Measurements from ENCODE around the gene HS3ST6. TPM values are rescaled to one million over a fixed set of nuclear protein-coding genes. Genes with fewer than 3 reads are reported as not detected.

The HS3ST6 gene
- total and polyA plus RNA-seq, 2 donors (not counting 3 experiments of a cell fraction or from before 2014, with no cell fraction given), result not detected

DNA sequence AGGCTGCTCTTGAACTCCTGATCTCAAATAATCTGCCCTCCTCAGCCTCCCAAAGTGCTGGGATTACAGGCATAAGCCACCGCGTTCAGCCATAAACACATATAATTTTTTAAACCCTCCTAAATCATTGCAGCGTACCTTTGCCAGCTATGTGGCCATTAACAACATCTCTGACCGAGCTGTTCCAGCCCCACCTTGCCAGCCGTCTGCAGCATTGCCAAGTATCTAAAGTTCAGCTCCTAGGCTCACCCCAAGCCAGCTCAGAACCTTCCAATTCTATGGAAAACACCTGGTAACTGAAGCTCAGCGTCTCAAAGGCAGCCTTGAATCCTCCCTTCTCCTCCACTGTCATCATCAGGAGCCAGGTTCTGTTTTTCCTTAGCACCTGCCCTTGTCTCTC, 41.1 kb downstream of the HS3ST6 start:
- intact Hi-C loops (cut with micrococcal nuclease) (no loop called here), dilution Hi-C loops (cut with MboI; ENCODE audit: extremely low pct_ligation_motif_present, low sequenced_read_pairs) (no loop called here)
- H3K79me2 ChIP-seq (ENCODE audit: control insufficient read depth, insufficient read depth, low read length), result no peaks in the 10 kb centered on the region
- TF ChIP-seq POLR2A (IDR thresholded peaks at IDR 0.05; ENCODE audit: low read depth, low read length) (no peak), POLR2AphosphoS5 (IDR thresholded peaks at IDR 0.05; ENCODE audit: insufficient read depth, low read depth, low read length) (no peak), JUN (IDR thresholded peaks at IDR 0.05; ENCODE audit: borderline replicate concordance, insufficient read depth, insufficient read length, low read depth) (no peak)
- no peaks in the 10 kb centered on the region for H3K4me1 ChIP-seq (ENCODE audit: control insufficient read depth, extremely low read depth, insufficient read depth, low read length)
- no peak overlapping the region for H3K9ac ChIP-seq (replicated peaks; ENCODE audit: extremely low read depth, insufficient read depth, low read length)
- H3K27ac ChIP-seq (ENCODE audit: insufficient read depth, low read depth, low read length), result no peak overlapping the region
- H3K9me1 ChIP-seq (replicated peaks; ENCODE audit: control insufficient read depth, extremely low read depth, insufficient read depth, low read length), result no peaks in the 10 kb centered on the region
- peaks cover 5 to 15% of the 10 kb centered on the region in 2 experiments for H3K27me3 ChIP-seq (ENCODE audit: control insufficient read depth in 2 of 2, insufficient read depth in 2 of 2, low read length in 2 of 2)
- H3K9me3 ChIP-seq (replicated peaks; ENCODE audit: control insufficient read depth, insufficient read depth, low read length), result no peaks in the 10 kb centered on the region
- ChIA-PET POLR2A (interaction anchor here (0.6 kb wide), 1 partner anchor 164 kb away, joined by 3 read pairs; no protein-coding TSS in a partner anchor), CTCF (interaction anchor here (0.9 to 1.4 kb wide), 4 partner anchors 8 to 52 kb away, joined by 4 to 5 read pairs (median 4); no protein-coding TSS in a partner anchor)
- no peaks in the 10 kb centered on the region for H3K36me3 ChIP-seq (ENCODE audit: control insufficient read depth in 2 of 2, extremely low read depth in 1 of 2, insufficient read depth in 2 of 2, low read length in 2 of 2)
- no peak overlapping the region for H3K4me2 ChIP-seq (ENCODE audit: insufficient read depth, low read length)
- no TSS peak for BruUV-seq (replicated peaks)
- DNase-seq (ENCODE audit: low read depth, low spot score) (no peak), FAIRE-seq (no peak)
- H3K4me3 ChIP-seq (replicated peaks in 1 of 3; ENCODE audit: insufficient read depth in 1 of 3, low read depth in 1 of 3, low read length in 3 of 3), result no peak overlapping the region
- H2AFZ ChIP-seq (ENCODE audit: low read depth, low read length), result no peak overlapping the region
- no peaks in the 10 kb centered on the region for H4K20me1 ChIP-seq (replicated peaks; ENCODE audit: control insufficient read depth, extremely low read depth, insufficient read depth, low read length)

DNA sequence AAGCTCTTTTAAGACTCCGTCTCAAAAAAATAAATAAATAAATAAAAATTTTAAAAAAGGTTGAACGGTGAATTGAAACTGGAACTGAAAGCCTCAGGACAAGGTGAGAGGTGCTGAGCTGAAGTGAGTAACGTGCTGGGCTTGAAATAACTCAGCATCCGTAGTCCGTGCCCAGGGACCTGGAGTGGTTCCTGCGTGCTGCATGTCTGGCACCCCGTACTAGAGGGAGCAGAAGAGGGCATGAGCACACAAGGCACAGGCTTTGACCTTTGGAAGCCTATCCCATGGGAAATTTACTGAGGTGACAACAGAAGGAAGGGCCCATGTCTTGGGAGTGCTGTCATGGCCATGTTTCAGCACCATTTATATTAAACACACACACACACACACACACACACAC, 41.7 kb downstream of the HS3ST6 start:
- Histone ChIP-seq H3K9me1 (replicated peaks; ENCODE audit: control insufficient read depth, extremely low read depth, insufficient read depth, low read length) (no peaks in the 10 kb centered on the region), H3K9ac (replicated peaks; ENCODE audit: extremely low read depth, insufficient read depth, low read length) (no peak overlapping the region), H4K20me1 (replicated peaks; ENCODE audit: control insufficient read depth, extremely low read depth, insufficient read depth, low read length) (no peaks in the 10 kb centered on the region), H3K36me3 (ENCODE audit: control insufficient read depth in 2 of 2, extremely low read depth in 1 of 2, insufficient read depth in 2 of 2, low read length in 2 of 2) (no peaks in the 10 kb centered on the region), H2AFZ (ENCODE audit: low read depth, low read length) (no peak overlapping the region), H3K27me3 (ENCODE audit: control insufficient read depth in 2 of 2, insufficient read depth in 2 of 2, low read length in 2 of 2) (peaks cover 5 to 15% of the 10 kb centered on the region in 2 experiments), H3K9me3 (replicated peaks; ENCODE audit: control insufficient read depth, insufficient read depth, low read length) (no peaks in the 10 kb centered on the region), H3K4me1 (ENCODE audit: control insufficient read depth, extremely low read depth, insufficient read depth, low read length) (no peaks in the 10 kb centered on the region), H3K4me3 (replicated peaks in 1 of 3; ENCODE audit: insufficient read depth in 1 of 3, low read depth in 1 of 3, low read length in 3 of 3) (no peak overlapping the region), H3K27ac (ENCODE audit: insufficient read depth, low read depth, low read length) (no peak overlapping the region), H3K4me2 (ENCODE audit: insufficient read depth, low read length) (no peak overlapping the region), H3K79me2 (ENCODE audit: control insufficient read depth, insufficient read depth, low read length) (no peaks in the 10 kb centered on the region)
- no peak for TF ChIP-seq MAX (IDR thresholded peaks at IDR 0.05; ENCODE audit: insufficient read depth, insufficient read length)
- TF ChIP-seq POLR2A (IDR thresholded peaks at IDR 0.05; ENCODE audit: low read depth, low read length), result no peak
- TF ChIP-seq GATA2 (IDR thresholded peaks at IDR 0.05; ENCODE audit: insufficient read depth, insufficient read length, low read depth, low read length), result no peak
- TF ChIP-seq POLR2AphosphoS5 (IDR thresholded peaks at IDR 0.05; ENCODE audit: insufficient read depth, low read depth, low read length), result no peak
- no peak for TF ChIP-seq JUN (IDR thresholded peaks at IDR 0.05; ENCODE audit: borderline replicate concordance, insufficient read depth, insufficient read length, low read depth)
- TF ChIP-seq CTCF (IDR thresholded peaks at IDR 0.05; ENCODE audit: extremely low read depth in 1 of 2, insufficient read depth in 1 of 2, low read depth in 1 of 2, low read length in 2 of 2), result no peak
- TF ChIP-seq FOS (IDR thresholded peaks at IDR 0.05; ENCODE audit: borderline replicate concordance, insufficient read depth, low read length), result no peak
- no peak for TF ChIP-seq EZH2 (IDR thresholded peaks at IDR 0.05; ENCODE audit: borderline replicate concordance, low read depth, low read length, severe bottlenecking)
- no peak for TF ChIP-seq MYC (IDR thresholded peaks at IDR 0.05; ENCODE audit: low read depth, low read length)
- CTCF ChIA-PET, result interaction anchor here (0.9 to 1.4 kb wide), 2 partner anchors 9 to 38 kb away, joined by 3 to 4 read pairs; no protein-coding TSS in a partner anchor
- DNase-seq (ENCODE audit: low read depth, low spot score) (no peak), FAIRE-seq (no peak)
- no TSS peak for BruUV-seq (replicated peaks)
- intact Hi-C loops (cut with micrococcal nuclease) (no loop called here), dilution Hi-C loops (cut with MboI; ENCODE audit: extremely low pct_ligation_motif_present, low sequenced_read_pairs) (no loop called here)
- POLR2A ChIA-PET, result no interaction called here
